KMS-11 (cell line): Measurements from ENCODE around the gene PHLDB1.
A peak's percentile ranks its signal among the peaks of the same experiment; 100 is the strongest.
"Not testable (repeated sequence)": the region's sequence is repeated elsewhere in the genome, so short reads cannot be mapped to it uniquely, and the experiment has no call there.

Experiments used
- H2AFZ ChIP-seq: fragments of 200-600 bp; sonication (generic); 2 replicates; pipeline ENCODE4 v1.6.1; 2016; ENCODE audit warnings: antibody characterized with exemption, mixed run types, low read depth
- H3K27ac ChIP-seq: fragments of 200-600 bp; sonication (generic); 2 replicates; pipeline ENCODE4 v1.6.1; 2016; ENCODE audit warnings: mild to moderate bottlenecking, mixed run types
- H3K27me3 ChIP-seq: fragments of 200-600 bp; sonication (generic); 2 replicates; pipeline ENCODE4 v1.6.1; 2017; ENCODE audit warnings: mild to moderate bottlenecking, low read depth, mixed run types, moderate library complexity; ENCODE audit not compliant: insufficient read depth
- H3K36me3 ChIP-seq: fragments of 200-600 bp; sonication (generic); 2 replicates; pipeline ENCODE4 v1.6.1; 2017; ENCODE audit warnings: mild to moderate bottlenecking, mixed run types; ENCODE audit not compliant: insufficient read depth
- H3K4me1 ChIP-seq: fragments of 200-600 bp; sonication (generic); 2 replicates; pipeline ENCODE4 v1.6.1; 2016; ENCODE audit warnings: mild to moderate bottlenecking, low read depth, mixed run types; ENCODE audit not compliant: poor library complexity, severe bottlenecking
- H3K4me2 ChIP-seq: fragments of 200-600 bp; sonication (generic); 2 replicates; pipeline ENCODE4 v1.7.0; 2016; ENCODE audit warnings: mild to moderate bottlenecking, mixed run types
- H3K4me3 ChIP-seq: fragments of 200-600 bp; sonication (generic); IDR thresholded peaks from 2 replicates; pipeline ENCODE4 v1.6.1; 2017; ENCODE audit warnings: low read depth, low read length, mixed read lengths; ENCODE audit not compliant: insufficient read depth
- H3K79me2 ChIP-seq: fragments of 200-600 bp; sonication (generic); 2 replicates; pipeline ENCODE4 v1.6.1; 2016; ENCODE audit warnings: low read depth, mixed run types; ENCODE audit not compliant: insufficient read depth
- H3K9ac ChIP-seq: fragments of 200-600 bp; sonication (generic); 2 replicates; pipeline ENCODE4 v1.6.1; 2016; ENCODE audit warnings: mild to moderate bottlenecking, mixed run types
- H4K20me1 ChIP-seq: fragments of 200-600 bp; sonication (generic); 2 replicates; pipeline ENCODE4 v1.6.1; 2016; ENCODE audit warnings: mild to moderate bottlenecking, mixed run types; ENCODE audit not compliant: insufficient read depth
- TF ChIP-seq, protein P1 (sequence below): fragments of 200-600 bp; sonication (generic); conservative IDR thresholded peaks from 2 replicates; pipeline ENCODE4 v1.6.1; 2017; ENCODE audit warnings: low read depth, mild to moderate bottlenecking, antibody characterized with exemption, low read length, moderate library complexity, mixed read lengths

Gene PHLDB1

GRCh38 chr11:118570787-118571186 lies 36.6 kb upstream of the PHLDB1 start:
- Histone ChIP-seq H3K27me3 (no peaks in the 10 kb centered on the region), H3K4me1 (peaks cover 27% of the 10 kb centered on the region), H4K20me1 (0 out of 2 replicates have a peak, but pooled peaks cover 9% of the 10 kb centered on the region), H3K4me2 (no peak overlapping the region), H3K79me2 (peaks cover 35% of the 10 kb centered on the region), H3K4me3 (no peak overlapping the region), H3K9ac (no peak overlapping the region), H2AFZ (no peak overlapping the region), H3K36me3 (no peaks in the 10 kb centered on the region), H3K27ac (no peak overlapping the region)
- TF ChIP-seq, protein P1, sequence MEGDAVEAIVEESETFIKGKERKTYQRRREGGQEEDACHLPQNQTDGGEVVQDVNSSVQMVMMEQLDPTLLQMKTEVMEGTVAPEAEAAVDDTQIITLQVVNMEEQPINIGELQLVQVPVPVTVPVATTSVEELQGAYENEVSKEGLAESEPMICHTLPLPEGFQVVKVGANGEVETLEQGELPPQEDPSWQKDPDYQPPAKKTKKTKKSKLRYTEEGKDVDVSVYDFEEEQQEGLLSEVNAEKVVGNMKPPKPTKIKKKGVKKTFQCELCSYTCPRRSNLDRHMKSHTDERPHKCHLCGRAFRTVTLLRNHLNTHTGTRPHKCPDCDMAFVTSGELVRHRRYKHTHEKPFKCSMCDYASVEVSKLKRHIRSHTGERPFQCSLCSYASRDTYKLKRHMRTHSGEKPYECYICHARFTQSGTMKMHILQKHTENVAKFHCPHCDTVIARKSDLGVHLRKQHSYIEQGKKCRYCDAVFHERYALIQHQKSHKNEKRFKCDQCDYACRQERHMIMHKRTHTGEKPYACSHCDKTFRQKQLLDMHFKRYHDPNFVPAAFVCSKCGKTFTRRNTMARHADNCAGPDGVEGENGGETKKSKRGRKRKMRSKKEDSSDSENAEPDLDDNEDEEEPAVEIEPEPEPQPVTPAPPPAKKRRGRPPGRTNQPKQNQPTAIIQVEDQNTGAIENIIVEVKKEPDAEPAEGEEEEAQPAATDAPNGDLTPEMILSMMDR: no peak

DNA sequence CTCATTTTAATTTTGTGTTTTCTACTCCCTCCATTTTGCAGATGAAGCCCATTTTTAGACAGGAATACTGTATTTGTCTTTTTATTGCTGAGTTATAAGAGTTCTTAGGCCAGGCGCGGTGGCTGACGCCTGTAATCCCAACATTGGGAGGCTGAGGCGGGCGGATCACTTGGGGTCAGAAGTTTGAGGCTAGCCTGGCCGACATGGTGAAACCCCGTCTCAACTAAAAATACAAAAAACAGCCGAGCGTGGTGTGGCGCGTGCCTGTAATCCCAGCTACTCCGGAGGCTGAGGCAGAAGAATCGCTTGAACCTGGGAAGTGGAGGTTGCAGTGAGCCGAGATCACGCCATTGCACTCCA lies 35.7 kb upstream of the PHLDB1 start:
- peak overlapping the region; percentile 40 for H3K27ac ChIP-seq
- H3K9ac ChIP-seq: peak overlapping the region; percentile 88; the same call in 1 of the 2 replicates
- H3K79me2 ChIP-seq: peaks cover 44% of the 10 kb centered on the region

GRCh38 chr11:118572061-118572980 lies 35.1 kb upstream of the PHLDB1 start, which contains the start of gene ARCN1:
Gene ARCN1 (plus strand): TSS chr11:118572409. CDS start chr11:118572548, 139 bp downstream.
- H3K4me2 ChIP-seq: peak within 1 kb of the TSS; percentile 84
- H3K9ac ChIP-seq: peak within 1 kb of the TSS; percentile 88
- H3K79me2 ChIP-seq: peaks cover 50% of the 10 kb centered on the region
- H3K36me3 ChIP-seq: no peaks in the 10 kb centered on the region
- peaks cover 31% of the 10 kb centered on the region for H3K4me1 ChIP-seq
- H3K27me3 ChIP-seq: no peaks in the 10 kb centered on the region
- peak within 1 kb of the TSS; percentile 74 for H3K27ac ChIP-seq
- peak within 1 kb of the TSS; percentile 76 for H2AFZ ChIP-seq
- TF ChIP-seq, protein P1: no peak
- H4K20me1 ChIP-seq: 0 out of 2 replicates have a peak, but pooled peaks cover 11% of the 10 kb centered on the region
- no peak within 1 kb of the TSS for H3K4me3 ChIP-seq

More for the DNA sequence above, 35.7 kb upstream of the PHLDB1 start:
- peak overlapping the region; percentile 54 for H3K4me2 ChIP-seq
- not testable (repeated sequence) for H3K4me3 ChIP-seq, H3K27me3 ChIP-seq, H3K36me3 ChIP-seq
- H4K20me1 ChIP-seq: 0 out of 2 replicates have a peak, but pooled peaks cover 11% of the 10 kb centered on the region
- peak overlapping the region; percentile 76 for H2AFZ ChIP-seq
- H3K4me1 ChIP-seq: peaks cover 31% of the 10 kb centered on the region

DNA sequence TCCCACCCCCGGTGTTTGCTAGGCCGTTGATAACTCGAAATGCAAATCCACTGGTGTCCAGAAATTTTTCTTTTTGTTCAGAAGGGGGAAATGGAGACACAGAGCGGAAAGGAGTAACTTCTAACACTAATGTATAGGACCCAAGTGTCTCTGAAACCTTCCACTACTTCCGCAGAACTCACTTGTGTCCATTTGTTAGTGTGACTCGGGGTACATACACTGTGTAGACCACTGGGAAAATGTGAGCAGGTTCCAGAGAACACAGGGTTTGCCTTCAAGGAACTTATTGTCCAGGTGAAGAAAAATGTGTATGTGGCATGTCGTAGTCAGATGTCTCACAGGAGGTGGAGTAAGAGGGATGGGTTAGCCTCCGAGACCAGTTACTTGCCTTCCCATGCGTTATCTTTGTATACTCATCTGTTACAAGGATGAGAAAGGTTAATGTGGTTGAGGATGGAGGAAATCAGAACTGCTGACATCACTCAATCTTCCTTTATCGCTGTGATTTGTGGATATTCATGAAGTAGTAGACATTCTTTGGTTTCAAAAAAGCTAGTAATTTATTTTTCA lies 34.3 kb upstream of the PHLDB1 start:
- H4K20me1 ChIP-seq: 0 out of 2 replicates have a peak, but pooled peaks cover 11% of the 10 kb centered on the region
- peak overlapping the region; percentile 88; the same call in 1 of the 2 replicates for H3K9ac ChIP-seq
- peaks cover 55% of the 10 kb centered on the region for H3K79me2 ChIP-seq
- H3K4me1 ChIP-seq: peaks cover 31% of the 10 kb centered on the region
- H3K27ac ChIP-seq: peak overlapping the region; percentile 74
- no peaks in the 10 kb centered on the region for H3K36me3 ChIP-seq
- H3K27me3 ChIP-seq: no peaks in the 10 kb centered on the region
- H3K4me3 ChIP-seq: no peak overlapping the region
- TF ChIP-seq, protein P1: no peak
- peak overlapping the region; percentile 76; the same call in 1 of the 2 replicates for H2AFZ ChIP-seq
- peak overlapping the region; percentile 84 for H3K4me2 ChIP-seq
